ENCODE results near the gene KLHL29. TPM values are rescaled to one million over a fixed set of nuclear protein-coding genes. Genes with fewer than 3 reads are reported as not detected.

KLHL29 gene
- total RNA-seq, 1 donor from 2014 or later, result 5.0 TPM

- DNase-seq (ENCODE audit: low read depth) (no peak), FAIRE-seq (no peak)
- TF ChIP-seq, protein P1, sequence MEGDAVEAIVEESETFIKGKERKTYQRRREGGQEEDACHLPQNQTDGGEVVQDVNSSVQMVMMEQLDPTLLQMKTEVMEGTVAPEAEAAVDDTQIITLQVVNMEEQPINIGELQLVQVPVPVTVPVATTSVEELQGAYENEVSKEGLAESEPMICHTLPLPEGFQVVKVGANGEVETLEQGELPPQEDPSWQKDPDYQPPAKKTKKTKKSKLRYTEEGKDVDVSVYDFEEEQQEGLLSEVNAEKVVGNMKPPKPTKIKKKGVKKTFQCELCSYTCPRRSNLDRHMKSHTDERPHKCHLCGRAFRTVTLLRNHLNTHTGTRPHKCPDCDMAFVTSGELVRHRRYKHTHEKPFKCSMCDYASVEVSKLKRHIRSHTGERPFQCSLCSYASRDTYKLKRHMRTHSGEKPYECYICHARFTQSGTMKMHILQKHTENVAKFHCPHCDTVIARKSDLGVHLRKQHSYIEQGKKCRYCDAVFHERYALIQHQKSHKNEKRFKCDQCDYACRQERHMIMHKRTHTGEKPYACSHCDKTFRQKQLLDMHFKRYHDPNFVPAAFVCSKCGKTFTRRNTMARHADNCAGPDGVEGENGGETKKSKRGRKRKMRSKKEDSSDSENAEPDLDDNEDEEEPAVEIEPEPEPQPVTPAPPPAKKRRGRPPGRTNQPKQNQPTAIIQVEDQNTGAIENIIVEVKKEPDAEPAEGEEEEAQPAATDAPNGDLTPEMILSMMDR (IDR thresholded peaks at IDR 0.05; ENCODE audit: insufficient read depth, low read length, severe bottlenecking), result no peak
- no peaks in the 10 kb centered on the region for H3K36me3 ChIP-seq (ENCODE audit: control insufficient read depth, insufficient read depth, low read length)
- H3K27me3 ChIP-seq (ENCODE audit: control insufficient read depth, insufficient read depth, low read length), result no peaks in the 10 kb centered on the region
- H3K4me3 ChIP-seq (ENCODE audit: low read depth, low read length), result no peak overlapping the region
These were observed 147.7 kb downstream of the KLHL29 start for GRCh38 chr2:23532391-23533337.

DNA sequence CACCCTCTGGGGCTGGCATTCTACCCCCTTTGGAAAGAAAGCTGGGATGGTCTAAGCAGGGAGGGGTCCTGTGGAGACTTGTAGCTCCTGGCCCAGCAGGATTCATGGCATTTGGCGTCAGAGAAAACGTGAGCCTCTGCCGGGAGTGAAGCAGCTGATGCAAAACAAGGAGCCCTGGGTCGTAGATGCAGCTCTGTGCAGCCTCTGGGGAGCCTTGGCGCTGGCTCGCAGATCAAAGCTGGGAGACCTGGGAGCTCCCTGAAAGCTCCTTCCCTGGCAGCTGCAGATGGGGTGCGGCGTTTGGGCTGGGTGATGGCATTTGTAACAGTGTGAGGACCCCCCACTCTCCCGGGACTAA is 148.3 kb downstream of the KLHL29 start:
- FAIRE-seq (no peak), DNase-seq (ENCODE audit: low read depth) (no peak)
- no peaks in the 10 kb centered on the region for H3K36me3 ChIP-seq (ENCODE audit: control insufficient read depth, insufficient read depth, low read length)
- TF ChIP-seq, protein P1 (IDR thresholded peaks at IDR 0.05; ENCODE audit: insufficient read depth, low read length, severe bottlenecking), result no peak
- no peak overlapping the region for H3K4me3 ChIP-seq (ENCODE audit: low read depth, low read length)
- H3K27me3 ChIP-seq (ENCODE audit: control insufficient read depth, insufficient read depth, low read length), result no peaks in the 10 kb centered on the region

- no peak for DNase-seq (ENCODE audit: low read depth)
- no peaks in the 10 kb centered on the region for H3K36me3 ChIP-seq (ENCODE audit: control insufficient read depth, insufficient read depth, low read length)
- H3K4me3 ChIP-seq (ENCODE audit: low read depth, low read length), result no peak overlapping the region
- FAIRE-seq, result no peak
- no peaks in the 10 kb centered on the region for H3K27me3 ChIP-seq (ENCODE audit: control insufficient read depth, insufficient read depth, low read length)
- TF ChIP-seq, protein P1 (IDR thresholded peaks at IDR 0.05; ENCODE audit: insufficient read depth, low read length, severe bottlenecking), result no peak
These were observed 149.8 kb downstream of the KLHL29 start for GRCh38 chr2:23534771-23535170.

DNA sequence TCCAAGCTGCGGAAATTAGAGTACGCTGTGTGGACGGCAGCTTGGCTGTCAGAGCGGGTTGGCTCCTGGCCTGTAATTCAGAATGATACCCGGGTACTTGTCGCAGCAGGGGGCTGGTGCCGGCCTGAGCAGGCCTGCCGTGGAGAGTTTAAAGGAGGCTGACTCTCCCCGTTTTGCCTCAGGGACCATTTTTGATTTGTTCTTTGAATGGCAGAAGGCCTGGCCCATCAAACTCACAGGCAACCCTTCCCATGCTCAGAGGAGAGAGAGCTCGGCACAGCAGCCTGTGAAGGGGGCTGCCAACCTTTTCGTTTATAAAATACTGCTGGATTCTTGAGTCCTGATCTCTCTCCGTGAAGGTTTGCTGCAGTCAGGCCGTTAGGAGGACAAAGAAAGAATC is 151.3 kb downstream of the KLHL29 start:
- FAIRE-seq (no peak), DNase-seq (ENCODE audit: low read depth) (peak; percentile 13)
- H3K36me3 ChIP-seq (ENCODE audit: control insufficient read depth, insufficient read depth, low read length), result no peaks in the 10 kb centered on the region
- no peaks in the 10 kb centered on the region for H3K27me3 ChIP-seq (ENCODE audit: control insufficient read depth, insufficient read depth, low read length)
- TF ChIP-seq, protein P1 (IDR thresholded peaks at IDR 0.05; ENCODE audit: insufficient read depth, low read length, severe bottlenecking), result no peak
- H3K4me3 ChIP-seq (ENCODE audit: low read depth, low read length), result no peak overlapping the region

- TF ChIP-seq, protein P1 (IDR thresholded peaks at IDR 0.05; ENCODE audit: insufficient read depth, low read length, severe bottlenecking), result no peak
- FAIRE-seq (no peak), DNase-seq (ENCODE audit: low read depth) (no peak)
- peaks cover under 1% of the 10 kb centered on the region for H3K36me3 ChIP-seq (ENCODE audit: control insufficient read depth, insufficient read depth, low read length)
- H3K4me3 ChIP-seq (ENCODE audit: low read depth, low read length), result no peak overlapping the region
- H3K27me3 ChIP-seq (ENCODE audit: control insufficient read depth, insufficient read depth, low read length), result no peaks in the 10 kb centered on the region
These were observed 153.0 kb downstream of the KLHL29 start for GRCh38 chr2:23537991-23538390.
